NB4 (cell line): ENCODE data around the gene CHCHD3.

Experiments used
- CTCF ChIP-seq: IDR thresholded peaks from one replicate; pipeline ENCODE4 v1.5.1; 2012; ENCODE audit warnings: low read depth, low read length
- POLR2A ChIP-seq: IDR thresholded peaks from 2 replicates; pipeline ENCODE4 v1.6.1; 2011; ENCODE audit warnings: mild to moderate bottlenecking; ENCODE audit not compliant: insufficient read length; ENCODE audit errors: extremely low read depth

DNA sequence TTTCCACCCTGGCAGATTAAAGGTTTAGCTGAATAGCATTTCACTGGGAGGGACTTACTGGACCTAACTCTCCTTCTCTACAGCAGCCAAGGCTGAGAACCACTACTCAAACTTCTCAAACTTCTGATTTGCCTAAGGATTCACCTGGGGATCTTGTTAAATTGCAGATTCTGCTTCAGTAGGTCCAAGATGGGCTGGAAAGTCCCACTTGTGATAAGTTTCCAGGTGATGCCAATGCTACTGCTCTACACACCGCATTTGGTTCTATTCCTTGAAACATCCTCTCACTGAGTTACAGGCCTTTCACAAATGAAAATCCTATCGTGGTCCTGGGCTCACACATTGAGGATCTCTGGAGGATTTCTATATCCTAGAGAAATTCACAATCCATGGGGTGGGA, 147.9 kb downstream of the CHCHD3 start:
- no peak for TF ChIP-seq CTCF
- no peak for TF ChIP-seq POLR2A
